Fibroblast of skin of right quadriceps (primary cell): Measurements from ENCODE around the gene FILIP1.
A peak's percentile ranks its signal among the peaks of the same experiment; 100 is the strongest.

Experiments used
- DNase-seq: peaks from one replicate; pipeline ENCODE4 v3.0.0-alpha.2; 2013

FILIP1 gene

GRCh38 chr6:75331151-75331550, 162.4 kb downstream of the FILIP1 start:
- peak; percentile 96 for DNase-seq

- DNase-seq = no peak
Observed at GRCh38 chr6:75329703-75330102, 163.9 kb downstream of the FILIP1 start.

DNA sequence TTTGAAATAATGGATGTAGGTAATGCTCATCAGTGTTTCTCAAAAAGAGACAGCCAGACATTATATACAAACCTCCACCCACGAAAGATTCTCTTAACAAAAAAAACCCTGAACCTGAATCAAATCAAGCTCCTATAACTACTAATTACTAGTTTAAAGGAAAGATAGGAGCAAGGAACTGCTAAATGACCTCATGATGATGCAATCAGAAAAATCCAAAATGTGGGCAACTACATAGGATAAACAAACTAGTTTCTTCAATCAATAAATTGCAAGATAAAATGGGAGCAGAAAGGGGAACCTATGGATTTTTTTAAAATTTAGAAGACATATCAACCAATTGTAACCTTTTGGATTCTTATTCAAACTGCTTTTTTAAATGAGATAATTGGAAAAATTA, 165.8 kb downstream of the FILIP1 start:
- no peak for DNase-seq

DNA sequence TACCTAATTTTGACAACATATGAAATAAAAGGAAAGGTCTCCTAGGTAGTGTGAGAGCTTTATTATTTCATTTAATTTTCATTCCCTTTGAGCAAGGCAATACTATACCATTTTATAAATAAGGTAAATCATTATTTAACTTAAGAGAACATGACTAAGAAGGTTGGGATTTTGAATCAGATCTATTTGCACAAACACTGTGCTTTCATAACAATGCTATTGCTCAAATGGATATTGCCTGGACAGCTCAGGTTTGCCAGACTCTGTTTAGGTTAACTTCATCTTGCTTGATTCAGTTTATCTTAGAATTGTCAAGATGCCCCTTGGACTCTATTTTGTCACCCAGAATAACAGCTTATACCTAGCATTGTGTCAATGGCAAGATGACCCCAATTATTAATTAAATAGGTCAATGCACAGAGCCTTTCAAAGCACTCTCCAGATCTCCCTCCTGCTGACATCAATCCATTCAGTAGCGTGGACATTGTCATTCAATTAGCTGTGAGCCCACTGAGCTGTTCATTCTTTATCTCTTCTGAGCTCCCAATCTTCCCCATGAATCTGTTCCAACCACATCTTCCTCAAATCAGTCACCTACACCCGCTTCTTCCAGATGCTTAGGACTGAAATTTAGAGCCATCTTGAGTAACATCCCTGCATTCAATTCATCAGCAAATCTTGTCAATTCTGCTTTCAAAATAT, 166.9 kb downstream of the FILIP1 start:
- DNase-seq = no peak

GRCh38 chr6:75318900-75319299, 174.7 kb downstream of the FILIP1 start:
- no peak for DNase-seq

GRCh38 chr6:75317503-75318206, 175.9 kb downstream of the FILIP1 start:
- peak; percentile 86 for DNase-seq

DNA sequence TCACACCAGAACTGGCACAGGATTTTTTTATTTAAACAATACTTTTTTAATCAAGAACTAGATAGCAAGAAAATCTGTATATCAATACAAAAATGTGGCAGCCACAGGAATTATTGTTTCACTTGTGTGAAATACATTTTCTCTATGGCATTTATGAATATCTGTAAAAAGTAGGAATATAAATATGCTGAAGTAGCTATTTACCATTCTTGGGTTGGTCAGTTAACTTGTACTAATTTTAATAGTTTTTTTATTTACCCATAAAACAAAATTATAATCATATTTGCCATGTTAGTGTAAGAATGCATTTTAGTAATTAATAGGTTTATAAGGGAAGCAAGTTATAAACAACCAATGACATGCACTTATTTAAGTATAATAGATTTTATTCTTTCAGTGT, 177.6 kb downstream of the FILIP1 start:
- no peak for DNase-seq

DNA sequence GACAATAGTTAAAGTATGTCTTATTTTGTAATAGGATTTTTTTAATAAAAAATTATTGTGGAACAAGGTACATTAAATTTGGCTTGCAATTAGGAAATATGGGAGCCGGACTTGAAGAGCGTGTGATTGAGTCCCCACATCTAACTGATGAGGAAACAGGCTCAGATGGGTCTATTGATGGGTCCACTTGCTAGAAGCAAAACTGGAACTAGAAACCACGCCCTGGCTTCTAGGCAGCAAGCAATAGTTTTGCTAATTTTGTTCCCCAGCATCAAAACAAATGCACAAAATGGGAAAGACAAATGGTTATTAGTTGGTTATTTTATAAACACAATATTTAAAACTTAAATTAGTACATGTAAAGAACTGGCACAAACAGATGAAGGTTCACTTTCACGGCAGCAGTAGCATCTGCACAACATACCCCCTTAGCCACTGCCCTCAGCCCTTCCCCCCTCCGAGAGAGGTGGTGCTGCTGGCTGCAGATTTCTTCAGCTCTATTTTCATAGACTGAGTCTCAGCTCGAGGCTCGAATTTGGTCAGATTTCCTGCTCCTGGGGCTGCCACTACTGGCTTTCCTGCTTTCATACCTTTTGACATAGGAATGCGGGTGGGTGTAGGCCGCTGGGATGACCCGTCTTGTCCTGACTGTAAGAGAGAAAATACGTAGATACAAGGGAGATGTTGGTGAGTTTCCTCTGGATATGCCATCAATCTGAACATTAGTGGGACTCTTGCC, 185.2 kb downstream of the FILIP1 start:
- no peak for DNase-seq

GRCh38 chr6:75307364-75308004, 186.1 kb downstream of the FILIP1 start:
- no peak for DNase-seq

GRCh38 chr6:75306064-75306463, 187.5 kb downstream of the FILIP1 start:
- no peak for DNase-seq

DNA sequence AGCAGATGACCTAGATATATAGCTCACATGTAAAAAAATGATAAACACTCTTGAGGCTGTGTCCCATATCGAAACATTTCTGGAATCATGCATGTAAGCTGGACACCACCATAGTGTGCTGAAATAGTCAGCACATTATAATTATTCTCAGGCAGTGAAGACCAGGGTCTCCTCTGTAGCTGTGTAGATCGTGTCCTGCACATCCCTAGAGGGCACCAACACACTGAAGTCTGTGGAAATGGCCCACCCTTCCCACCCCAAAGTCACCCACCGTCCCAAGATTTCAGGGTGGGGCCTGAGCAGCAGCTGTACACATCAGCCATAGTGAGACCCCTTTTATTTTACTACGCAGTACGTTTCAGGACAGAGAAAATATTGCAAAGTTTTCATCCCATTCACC, 188.0 kb downstream of the FILIP1 start:
- DNase-seq = no peak

DNA sequence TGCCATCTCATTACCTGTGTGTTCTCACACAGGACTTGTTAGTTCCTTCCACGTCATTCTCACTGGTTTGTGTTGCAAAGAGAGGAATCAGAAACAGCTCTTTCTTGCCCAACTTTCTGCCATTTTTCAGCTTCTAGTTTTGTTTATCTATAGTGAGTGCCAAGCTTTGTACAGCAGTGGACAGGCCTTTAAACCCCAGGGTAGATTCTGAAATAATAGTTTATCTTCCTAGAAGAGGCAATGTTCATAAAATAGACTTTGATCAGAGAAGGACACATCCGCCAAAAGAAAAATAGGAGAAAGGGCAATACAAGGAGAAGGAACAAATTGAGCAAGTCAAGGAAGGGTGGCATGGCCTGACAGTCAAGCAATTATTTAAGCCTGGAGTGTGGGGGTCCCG, 191.3 kb downstream of the FILIP1 start:
- DNase-seq = no peak

DNA sequence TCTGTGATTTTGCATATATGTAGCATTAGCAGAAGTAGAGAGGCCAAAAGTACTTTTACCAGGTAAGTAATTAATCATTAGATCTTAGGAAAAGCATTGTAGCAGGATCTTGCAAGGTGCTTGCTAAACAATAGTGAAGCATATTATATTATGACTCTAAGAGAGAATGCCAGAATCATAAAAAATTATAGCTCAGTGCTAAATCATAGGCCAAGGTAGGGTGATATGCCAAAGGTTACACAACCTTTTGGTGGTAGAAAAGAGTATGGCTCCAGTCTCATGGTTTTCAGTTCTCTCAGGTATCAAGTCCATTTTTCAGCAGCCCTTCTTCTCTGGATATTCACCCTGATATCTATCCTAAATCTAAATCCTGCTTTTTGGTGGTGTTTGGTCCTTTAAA, 192.1 kb downstream of the FILIP1 start:
- DNase-seq = no peak

GRCh38 chr6:75301088-75301487, 192.5 kb downstream of the FILIP1 start:
- DNase-seq = no peak

DNA sequence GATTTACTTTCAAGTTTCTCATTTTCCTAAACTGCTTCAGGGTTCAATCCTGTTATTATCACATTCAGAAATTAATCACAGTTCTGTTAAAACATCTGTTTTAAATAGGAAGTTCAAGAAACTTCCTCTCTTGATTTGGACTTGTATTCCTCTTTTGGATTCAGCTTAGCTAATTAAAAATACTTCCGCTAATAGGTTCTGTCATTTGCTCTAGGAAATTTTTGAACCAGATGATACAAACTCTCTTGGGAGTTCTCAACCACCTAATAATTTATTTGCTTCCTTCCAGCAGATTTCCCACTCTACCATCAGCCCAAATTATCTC, 193.1 kb downstream of the FILIP1 start:
- DNase-seq = no peak

DNA sequence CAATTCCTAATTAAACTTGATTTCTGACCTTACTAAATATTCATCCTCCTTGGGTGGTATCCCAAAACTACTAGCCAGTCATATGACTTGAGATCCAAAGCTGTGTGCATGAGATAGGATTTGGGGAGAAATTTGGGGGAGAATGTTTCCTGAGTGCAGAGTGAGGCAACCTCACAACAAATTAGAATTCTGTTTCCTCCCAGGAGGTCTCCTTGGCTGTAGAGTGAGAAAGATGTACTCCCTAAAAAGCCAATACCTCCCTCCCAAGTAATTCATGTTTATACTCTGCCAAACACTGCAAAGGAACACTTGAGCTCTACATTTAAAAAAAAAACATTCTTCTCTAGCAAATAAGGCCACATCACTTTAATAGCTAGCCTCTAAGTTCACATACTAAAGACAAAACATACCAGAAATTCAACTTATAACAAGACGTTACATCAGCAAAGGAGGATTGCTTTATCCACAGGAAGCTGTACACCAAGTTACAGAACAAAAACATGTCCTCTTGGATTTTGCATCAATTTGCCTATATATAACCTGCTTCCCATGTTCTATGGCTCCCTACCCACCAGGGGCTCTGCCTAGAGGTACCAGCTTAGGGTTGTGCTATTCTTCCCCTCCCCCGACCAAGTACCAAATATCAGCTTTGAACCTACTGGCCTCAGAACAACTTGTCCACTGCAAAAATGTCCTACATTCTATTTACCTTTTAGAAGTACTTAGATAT, 193.6 kb downstream of the FILIP1 start:
- no peak for DNase-seq

DNA sequence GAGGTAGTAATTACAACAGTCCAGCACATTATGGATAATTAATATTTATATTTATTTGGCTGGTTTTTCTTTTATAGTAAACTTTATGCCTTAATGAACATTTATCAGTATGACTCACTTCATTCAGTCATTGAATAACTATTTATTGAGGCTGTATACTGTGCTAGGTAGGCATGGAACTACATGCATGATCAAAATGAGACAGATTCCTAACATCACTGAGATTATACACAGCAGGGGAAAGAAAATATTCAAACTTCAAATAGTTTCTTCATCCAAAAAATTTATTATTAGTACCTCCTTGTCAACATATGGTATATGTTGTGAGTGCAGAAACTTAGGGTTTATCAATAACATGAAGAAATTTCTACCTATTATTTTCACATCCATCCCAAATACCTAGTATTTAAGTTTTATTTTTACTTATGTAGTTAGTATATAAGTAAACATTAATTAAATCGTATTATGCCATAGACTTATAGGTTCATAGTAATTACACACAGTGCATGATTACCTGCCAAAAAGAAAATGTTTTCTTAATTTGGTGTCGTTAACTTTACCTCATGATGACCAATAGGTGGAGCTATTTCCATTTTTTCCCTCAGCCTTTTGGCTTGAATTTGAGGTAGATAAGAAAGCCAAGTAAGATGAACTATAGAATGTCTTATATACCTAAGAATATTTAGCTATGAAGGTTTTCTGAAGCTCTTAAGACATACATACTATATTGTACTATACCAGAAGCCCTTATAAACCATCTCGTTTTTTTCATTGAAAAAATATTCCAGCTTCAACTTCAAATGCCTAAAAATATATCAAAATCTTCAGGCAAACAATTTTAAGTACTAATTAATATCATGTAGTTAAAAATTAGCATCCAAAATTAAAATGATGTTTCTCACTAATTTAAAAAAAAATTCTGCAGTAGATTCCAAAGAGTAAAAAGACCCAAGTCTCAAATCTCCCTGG, 196.5 kb downstream of the FILIP1 start:
- peak; percentile 73 for DNase-seq

- no peak for DNase-seq
Observed at GRCh38 chr6:75292555-75292954, 201.0 kb downstream of the FILIP1 start.

GRCh38 chr6:75291744-75292143, 201.9 kb downstream of the FILIP1 start:
- DNase-seq = no peak

- no peak for DNase-seq
Observed at GRCh38 chr6:75291331-75291730, 202.3 kb downstream of the FILIP1 start.

- DNase-seq = no peak
Observed at GRCh38 chr6:75290136-75290945, 203.3 kb downstream of the FILIP1 start.
